ENCODE measurements around the gene TMEM212.

DNA sequence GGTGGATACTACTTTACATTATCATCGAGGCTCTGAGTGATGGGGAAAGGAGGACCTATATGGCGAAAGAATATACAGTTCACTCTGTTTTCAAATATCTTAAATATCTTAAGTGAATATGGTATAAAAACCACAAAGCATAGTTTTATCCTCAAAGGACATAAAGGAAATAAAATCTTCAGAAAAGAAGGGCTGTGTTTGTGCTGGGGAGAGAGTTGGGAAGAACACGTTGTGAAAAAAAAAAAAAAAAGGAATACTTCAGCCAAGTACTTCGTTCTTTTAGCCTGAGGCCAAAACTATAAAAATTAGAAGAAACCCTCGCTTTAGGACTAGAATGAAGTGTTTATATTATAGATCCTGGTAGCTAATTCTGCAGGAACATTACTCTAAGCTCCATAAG is 10.2 kb upstream of the TMEM212 start:
- TF ChIP-seq ZNF224 (CRISPR knock-in tag; IDR thresholded peaks at IDR 0.05) (no peak), SMARCC2 (IDR thresholded peaks at IDR 0.05) (no peak), TAF1 (CRISPR knock-in tag; IDR thresholded peaks at IDR 0.05) (no peak), CBFB (CRISPR knock-in tag; IDR thresholded peaks at IDR 0.05) (no peak), SP1 (IDR thresholded peaks at IDR 0.05) (no peak), SP1 (CRISPR knock-in tag; IDR thresholded peaks at IDR 0.05) (no peak), ELF3 (CRISPR knock-in tag; IDR thresholded peaks at IDR 0.05) (no peak), SUZ12 (IDR thresholded peaks at IDR 0.05; ENCODE audit: low read depth, low read length) (no peak), MAFF (IDR thresholded peaks at IDR 0.05; ENCODE audit: low read depth, low read length) (no peak), TCF12 (IDR thresholded peaks at IDR 0.05) (no peak), TCF12 (CRISPR knock-in tag; IDR thresholded peaks at IDR 0.05) (no peak)
- TF ChIP-seq, protein P1, sequence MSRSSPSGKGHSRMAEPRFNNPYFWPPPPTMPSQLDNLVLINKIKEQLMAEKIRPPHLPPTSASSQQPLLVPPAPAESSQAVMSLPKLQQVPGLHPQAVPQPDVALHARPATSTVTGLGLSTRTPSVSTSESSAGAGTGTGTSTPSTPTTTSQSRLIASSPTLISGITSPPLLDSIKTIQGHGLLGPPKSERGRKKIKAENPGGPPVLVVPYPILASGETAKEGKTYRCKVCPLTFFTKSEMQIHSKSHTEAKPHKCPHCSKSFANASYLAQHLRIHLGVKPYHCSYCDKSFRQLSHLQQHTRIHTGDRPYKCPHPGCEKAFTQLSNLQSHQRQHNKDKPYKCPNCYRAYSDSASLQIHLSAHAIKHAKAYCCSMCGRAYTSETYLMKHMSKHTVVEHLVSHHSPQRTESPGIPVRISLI (CRISPR knock-in tag; IDR thresholded peaks at IDR 0.05; ENCODE audit: borderline replicate concordance) = no peak
- TF ChIP-seq, protein P2, sequence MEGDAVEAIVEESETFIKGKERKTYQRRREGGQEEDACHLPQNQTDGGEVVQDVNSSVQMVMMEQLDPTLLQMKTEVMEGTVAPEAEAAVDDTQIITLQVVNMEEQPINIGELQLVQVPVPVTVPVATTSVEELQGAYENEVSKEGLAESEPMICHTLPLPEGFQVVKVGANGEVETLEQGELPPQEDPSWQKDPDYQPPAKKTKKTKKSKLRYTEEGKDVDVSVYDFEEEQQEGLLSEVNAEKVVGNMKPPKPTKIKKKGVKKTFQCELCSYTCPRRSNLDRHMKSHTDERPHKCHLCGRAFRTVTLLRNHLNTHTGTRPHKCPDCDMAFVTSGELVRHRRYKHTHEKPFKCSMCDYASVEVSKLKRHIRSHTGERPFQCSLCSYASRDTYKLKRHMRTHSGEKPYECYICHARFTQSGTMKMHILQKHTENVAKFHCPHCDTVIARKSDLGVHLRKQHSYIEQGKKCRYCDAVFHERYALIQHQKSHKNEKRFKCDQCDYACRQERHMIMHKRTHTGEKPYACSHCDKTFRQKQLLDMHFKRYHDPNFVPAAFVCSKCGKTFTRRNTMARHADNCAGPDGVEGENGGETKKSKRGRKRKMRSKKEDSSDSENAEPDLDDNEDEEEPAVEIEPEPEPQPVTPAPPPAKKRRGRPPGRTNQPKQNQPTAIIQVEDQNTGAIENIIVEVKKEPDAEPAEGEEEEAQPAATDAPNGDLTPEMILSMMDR (CRISPR knock-in tag; IDR thresholded peaks at IDR 0.05) = no peak

Data from HepG2 (cell line).